ENCODE results near the gene SORD. TPM values are rescaled to one million over a fixed set of nuclear protein-coding genes. Genes with fewer than 3 reads are reported as not detected.

Gene SORD
- total RNA-seq, result 4.2 and 5.6 TPM in 2 replicates

GRCh38 chr15:45022871-45023658, at the start of gene SORD:
TSS of gene SORD (plus strand) at chr15:45023195. CDS start at chr15:45023284, 89 bp downstream.

GRCh38 chr15:45114076-45114750, 91.2 kb downstream of the SORD start, which contains the start of the genes DUOX2 and DUOXA2:
TSS of gene DUOX2 (minus strand) at chr15:45114172. CDS start at chr15:45113411, 761 bp downstream.
TSS of gene DUOXA2 (plus strand) at chr15:45114326. CDS start at chr15:45114606, 280 bp downstream.

Other genes with a start within 250 kb of the SORD start
- not detected in 2 replicates for gene TERB2, start 66.5 kb upstream of the SORD start, total RNA-seq
- under 0.01 TPM in 1 of 2 replicates, not detected in the other for gene DUOX2, start 91.0 kb downstream of the SORD start, total RNA-seq
- gene DUOXA2, start 91.1 kb downstream of the SORD start, total RNA-seq, result not detected in 2 replicates
- not detected in 2 replicates for gene DUOXA1, start 106.7 kb downstream of the SORD start, total RNA-seq
- gene DUOX1, start 106.8 kb downstream of the SORD start, total RNA-seq, result not detected in 2 replicates
- gene SHF, start 164.8 kb downstream of the SORD start, total RNA-seq, result 0.65 and 2.2 TPM in 2 replicates
- gene SLC28A2, start 229.0 kb downstream of the SORD start, total RNA-seq, result not detected in 2 replicates

Data from bladder microvascular endothelial cell (primary cell).